Measurements from ENCODE around the gene PRMT5.
A peak's percentile ranks its signal among the peaks of the same experiment; 100 is the strongest.

PRMT5 gene

GRCh38 chr14:22973217-22974032 lies 44.2 kb upstream of the PRMT5 start:
- H4K91ac ChIP-seq (ENCODE audit: low read length) = peak overlapping the region; percentile 11
- peak overlapping the region; percentile 34 for H3K27ac ChIP-seq (ENCODE audit: low read length, poor library complexity, severe bottlenecking)
- H3K4me3 ChIP-seq (ENCODE audit: insufficient read depth in 1 of 2, low read depth in 1 of 2, low read length in 2 of 2) = no peak overlapping the region
- H3K36me3 ChIP-seq (ENCODE audit: control insufficient read depth in 1 of 2, insufficient read depth in 2 of 2, low read depth in 1 of 2, low read length in 2 of 2) = peaks cover 9 to 49% of the 10 kb centered on the region in 2 experiments
- WGBS = 98% methylated on average over 5 of the region's 6 CpGs
- DNase-seq = peak; percentile 80
- H2AK5ac ChIP-seq (ENCODE audit: low read length, severe bottlenecking) = no peak overlapping the region
- no peak overlapping the region for H3K18ac ChIP-seq (ENCODE audit: low read depth in 1 of 2, low read length in 2 of 2)
- no peaks in the 10 kb centered on the region for H3K9me3 ChIP-seq (ENCODE audit: control insufficient read depth, low read length)
- no peak overlapping the region for H3K9ac ChIP-seq (ENCODE audit: low read length)
- H2BK5ac ChIP-seq (ENCODE audit: low read depth, low read length, poor library complexity, severe bottlenecking) = no peak overlapping the region
- H2BK120ac ChIP-seq (ENCODE audit: low read depth, low read length) = peak overlapping the region; percentile 64
- H2BK12ac ChIP-seq (ENCODE audit: low read length in 2 of 2) = peak overlapping the region in 1 of 2 experiments; percentile 23
- no peak overlapping the region for H3K23ac ChIP-seq (ENCODE audit: low read length in 2 of 2)
- H4K8ac ChIP-seq (ENCODE audit: low read length) = peak overlapping the region; percentile 81
- H3K4me1 ChIP-seq (ENCODE audit: control insufficient read depth, insufficient read depth, low read depth, low read length) = peaks cover 30% of the 10 kb centered on the region
- no peak overlapping the region for H3K4me2 ChIP-seq (ENCODE audit: low read length, poor library complexity, severe bottlenecking)
- no peak overlapping the region for H2AFZ ChIP-seq (ENCODE audit: low read depth, low read length)
- H3K4ac ChIP-seq (ENCODE audit: low read depth in 1 of 2, low read length in 2 of 2) = peak overlapping the region in 1 of 2 experiments; percentile 48
- H2BK15ac ChIP-seq (ENCODE audit: low read depth, poor library complexity, severe bottlenecking) = no peak overlapping the region
- no peak overlapping the region for H3K14ac ChIP-seq (ENCODE audit: low read length in 2 of 2)
- H3K79me1 ChIP-seq (replicated peaks; ENCODE audit: low read length, poor library complexity, severe bottlenecking) = peaks cover 13% of the 10 kb centered on the region
- no peaks in the 10 kb centered on the region for H3K27me3 ChIP-seq (ENCODE audit: control insufficient read depth in 1 of 2, insufficient read depth in 1 of 2, low read length in 2 of 2)

- Histone ChIP-seq H3K4me3 (ENCODE audit: insufficient read depth in 1 of 2, low read depth in 1 of 2, low read length in 2 of 2) (no peak overlapping the region), H3K9me3 (ENCODE audit: control insufficient read depth, low read length) (no peaks in the 10 kb centered on the region), H3K14ac (ENCODE audit: low read length in 2 of 2) (no peak overlapping the region), H2BK5ac (ENCODE audit: low read depth, low read length, poor library complexity, severe bottlenecking) (no peak overlapping the region), H2AFZ (ENCODE audit: low read depth, low read length) (no peak overlapping the region), H2BK12ac (ENCODE audit: low read length in 2 of 2) (no peak overlapping the region), H3K27ac (ENCODE audit: low read length, poor library complexity, severe bottlenecking) (no peak overlapping the region), H3K23ac (ENCODE audit: low read length in 2 of 2) (no peak overlapping the region), H3K4me2 (ENCODE audit: low read length, poor library complexity, severe bottlenecking) (no peak overlapping the region), H3K4ac (ENCODE audit: low read depth in 1 of 2, low read length in 2 of 2) (no peak overlapping the region), H2BK120ac (ENCODE audit: low read depth, low read length) (no peak overlapping the region), H3K27me3 (ENCODE audit: control insufficient read depth in 1 of 2, insufficient read depth in 1 of 2, low read length in 2 of 2) (no peaks in the 10 kb centered on the region), H3K79me1 (replicated peaks; ENCODE audit: low read length, poor library complexity, severe bottlenecking) (peaks cover 13% of the 10 kb centered on the region), H3K18ac (ENCODE audit: low read depth in 1 of 2, low read length in 2 of 2) (no peak overlapping the region), H4K91ac (ENCODE audit: low read length) (no peak overlapping the region), H2AK5ac (ENCODE audit: low read length, severe bottlenecking) (no peak overlapping the region), H3K4me1 (ENCODE audit: control insufficient read depth, insufficient read depth, low read depth, low read length) (peaks cover 24% of the 10 kb centered on the region), H3K36me3 (ENCODE audit: control insufficient read depth in 1 of 2, insufficient read depth in 2 of 2, low read depth in 1 of 2, low read length in 2 of 2) (peaks cover 9 to 47% of the 10 kb centered on the region in 2 experiments), H3K9ac (ENCODE audit: low read length) (no peak overlapping the region), H4K8ac (ENCODE audit: low read length) (no peak overlapping the region), H2BK15ac (ENCODE audit: low read depth, poor library complexity, severe bottlenecking) (no peak overlapping the region)
- no peak for DNase-seq
- WGBS = 100% methylated on average over 2 of the region's 2 CpGs
Observed at GRCh38 chr14:22972313-22972930, 43.2 kb upstream of the PRMT5 start.

GRCh38 chr14:22971152-22971551 lies 42.0 kb upstream of the PRMT5 start:
- H2BK15ac ChIP-seq (ENCODE audit: low read depth, poor library complexity, severe bottlenecking) = no peak overlapping the region
- WGBS = 100% methylated on average over 1 of the region's 1 CpG
- no peak overlapping the region for H4K91ac ChIP-seq (ENCODE audit: low read length)
- no peak overlapping the region for H3K14ac ChIP-seq (ENCODE audit: low read length in 2 of 2)
- H2BK5ac ChIP-seq (ENCODE audit: low read depth, low read length, poor library complexity, severe bottlenecking) = no peak overlapping the region
- no peak overlapping the region for H3K4ac ChIP-seq (ENCODE audit: low read depth in 1 of 2, low read length in 2 of 2)
- H3K27me3 ChIP-seq (ENCODE audit: control insufficient read depth in 1 of 2, insufficient read depth in 1 of 2, low read length in 2 of 2) = no peaks in the 10 kb centered on the region
- peaks cover 13% of the 10 kb centered on the region for H3K79me1 ChIP-seq (replicated peaks; ENCODE audit: low read length, poor library complexity, severe bottlenecking)
- peaks cover 16% of the 10 kb centered on the region for H3K4me1 ChIP-seq (ENCODE audit: control insufficient read depth, insufficient read depth, low read depth, low read length)
- no peak overlapping the region for H2AK5ac ChIP-seq (ENCODE audit: low read length, severe bottlenecking)
- H3K4me2 ChIP-seq (ENCODE audit: low read length, poor library complexity, severe bottlenecking) = no peak overlapping the region
- no peak overlapping the region for H3K4me3 ChIP-seq (ENCODE audit: insufficient read depth in 1 of 2, low read depth in 1 of 2, low read length in 2 of 2)
- no peak overlapping the region for H3K27ac ChIP-seq (ENCODE audit: low read length, poor library complexity, severe bottlenecking)
- no peaks in the 10 kb centered on the region for H3K9me3 ChIP-seq (ENCODE audit: control insufficient read depth, low read length)
- H2BK120ac ChIP-seq (ENCODE audit: low read depth, low read length) = no peak overlapping the region
- no peak overlapping the region for H3K18ac ChIP-seq (ENCODE audit: low read depth in 1 of 2, low read length in 2 of 2)
- H4K8ac ChIP-seq (ENCODE audit: low read length) = no peak overlapping the region
- peaks cover 9 to 44% of the 10 kb centered on the region in 2 experiments for H3K36me3 ChIP-seq (ENCODE audit: control insufficient read depth in 1 of 2, insufficient read depth in 2 of 2, low read depth in 1 of 2, low read length in 2 of 2)
- no peak overlapping the region for H3K9ac ChIP-seq (ENCODE audit: low read length)
- no peak overlapping the region for H3K23ac ChIP-seq (ENCODE audit: low read length in 2 of 2)
- H2BK12ac ChIP-seq (ENCODE audit: low read length in 2 of 2) = no peak overlapping the region
- no peak overlapping the region for H2AFZ ChIP-seq (ENCODE audit: low read depth, low read length)
- DNase-seq = no peak

- Histone ChIP-seq H3K27ac (ENCODE audit: low read length, poor library complexity, severe bottlenecking) (no peak overlapping the region), H3K4me2 (ENCODE audit: low read length, poor library complexity, severe bottlenecking) (no peak overlapping the region), H2BK5ac (ENCODE audit: low read depth, low read length, poor library complexity, severe bottlenecking) (no peak overlapping the region), H4K8ac (ENCODE audit: low read length) (no peak overlapping the region), H3K27me3 (ENCODE audit: control insufficient read depth in 1 of 2, insufficient read depth in 1 of 2, low read length in 2 of 2) (no peaks in the 10 kb centered on the region), H3K18ac (ENCODE audit: low read depth in 1 of 2, low read length in 2 of 2) (no peak overlapping the region), H3K4ac (ENCODE audit: low read depth in 1 of 2, low read length in 2 of 2) (no peak overlapping the region), H3K79me1 (replicated peaks; ENCODE audit: low read length, poor library complexity, severe bottlenecking) (no peaks in the 10 kb centered on the region), H2BK15ac (ENCODE audit: low read depth, poor library complexity, severe bottlenecking) (no peak overlapping the region), H2BK120ac (ENCODE audit: low read depth, low read length) (no peak overlapping the region), H3K9ac (ENCODE audit: low read length) (no peak overlapping the region), H3K14ac (ENCODE audit: low read length in 2 of 2) (no peak overlapping the region), H2BK12ac (ENCODE audit: low read length in 2 of 2) (no peak overlapping the region), H2AK5ac (ENCODE audit: low read length, severe bottlenecking) (no peak overlapping the region), H3K4me1 (ENCODE audit: control insufficient read depth, insufficient read depth, low read depth, low read length) (no peaks in the 10 kb centered on the region), H3K36me3 (ENCODE audit: control insufficient read depth in 1 of 2, insufficient read depth in 2 of 2, low read depth in 1 of 2, low read length in 2 of 2) (peaks cover 0 to 13% of the 10 kb centered on the region in 2 experiments), H3K23ac (ENCODE audit: low read length in 2 of 2) (no peak overlapping the region), H2AFZ (ENCODE audit: low read depth, low read length) (no peak overlapping the region), H3K9me3 (ENCODE audit: control insufficient read depth, low read length) (no peaks in the 10 kb centered on the region), H4K91ac (ENCODE audit: low read length) (no peak overlapping the region), H3K4me3 (ENCODE audit: insufficient read depth in 1 of 2, low read depth in 1 of 2, low read length in 2 of 2) (no peak overlapping the region)
- WGBS = 83% methylated on average over 3 of the region's 4 CpGs
- DNase-seq = no peak
Observed at GRCh38 chr14:22966783-22967269, 37.6 kb upstream of the PRMT5 start.
